ENCODE data around the gene MINDY4B.
"Not testable (repeated sequence)": the region's sequence is repeated elsewhere in the genome, so short reads cannot be mapped to it uniquely, and the experiment has no call there.

Gene MINDY4B

GRCh38 chr3:150898046-150898754 lies 7.0 kb downstream of the MINDY4B start:
- no peak for DNase-seq

- no peak for DNase-seq
These were observed 7.6 kb downstream of the MINDY4B start for GRCh38 chr3:150897592-150897991.

- DNase-seq = no peak
These were observed 14.4 kb downstream of the MINDY4B start for GRCh38 chr3:150890831-150891230.

- no peak for DNase-seq
These were observed 14.9 kb downstream of the MINDY4B start for GRCh38 chr3:150890295-150890694.

- DNase-seq = no peak
These were observed 16.1 kb downstream of the MINDY4B start for GRCh38 chr3:150889106-150889505.

- DNase-seq = no peak
These were observed 18.2 kb downstream of the MINDY4B start for GRCh38 chr3:150887031-150887430.

GRCh38 chr3:150885535-150885934 lies 19.7 kb downstream of the MINDY4B start:
- DNase-seq = no peak

GRCh38 chr3:150878996-150879575 lies 26.2 kb downstream of the MINDY4B start:
- DNase-seq = no peak

GRCh38 chr3:150878290-150878689 lies 26.9 kb downstream of the MINDY4B start:
- DNase-seq = no peak

GRCh38 chr3:150877303-150877702 lies 27.9 kb downstream of the MINDY4B start:
- no peak for DNase-seq

- DNase-seq = no peak
These were observed 28.5 kb downstream of the MINDY4B start for GRCh38 chr3:150876611-150877265.

- no peak for DNase-seq
These were observed 29.7 kb downstream of the MINDY4B start for GRCh38 chr3:150875548-150875947.

GRCh38 chr3:150874666-150875219 lies 30.5 kb downstream of the MINDY4B start:
- DNase-seq = no peak

GRCh38 chr3:150871192-150871591 lies 34.0 kb downstream of the MINDY4B start:
- DNase-seq = no peak

GRCh38 chr3:150870406-150870805 lies 34.8 kb downstream of the MINDY4B start:
- no peak for DNase-seq

- no peak for DNase-seq
These were observed 37.0 kb downstream of the MINDY4B start for GRCh38 chr3:150868282-150868681.

GRCh38 chr3:150867434-150867833 lies 37.8 kb downstream of the MINDY4B start:
- no peak for DNase-seq

- DNase-seq = not testable (repeated sequence)
These were observed 41.3 kb downstream of the MINDY4B start for GRCh38 chr3:150863921-150864320.

GRCh38 chr3:150861851-150862250 lies 43.4 kb downstream of the MINDY4B start:
- DNase-seq = no peak

GRCh38 chr3:150857936-150858335 lies 47.3 kb downstream of the MINDY4B start:
- not testable (repeated sequence) for DNase-seq

- DNase-seq = no peak
These were observed 55.0 kb downstream of the MINDY4B start for GRCh38 chr3:150850191-150850590.

GRCh38 chr3:150848864-150849263 lies 56.4 kb downstream of the MINDY4B start:
- no peak for DNase-seq

GRCh38 chr3:150847433-150847832 lies 57.8 kb downstream of the MINDY4B start:
- no peak for DNase-seq

GRCh38 chr3:150844484-150844883 lies 60.8 kb downstream of the MINDY4B start:
- no peak for DNase-seq
